Activated CD4-positive, alpha-beta T cell treated with anti-CD3 and anti-CD28 coated beads for 1 hour (primary cell): ENCODE measurements around the gene BARHL2.

Experiments used
- DNase-seq: peaks from one replicate; pipeline ENCODE4 v3.0.0-alpha.2; 2020

The BARHL2 gene

GRCh38 chr1:90708826-90709225 lies 8.3 kb downstream of the BARHL2 start:
- DNase-seq = no peak

- DNase-seq = no peak
These were observed 8.8 kb downstream of the BARHL2 start for GRCh38 chr1:90708236-90708786.

GRCh38 chr1:90707363-90707710 lies 9.8 kb downstream of the BARHL2 start:
- DNase-seq = no peak

GRCh38 chr1:90706437-90707362 lies 10.4 kb downstream of the BARHL2 start:
- DNase-seq = no peak

- no peak for DNase-seq
These were observed 11.1 kb downstream of the BARHL2 start for GRCh38 chr1:90705956-90706355.

- no peak for DNase-seq
These were observed 12.3 kb downstream of the BARHL2 start for GRCh38 chr1:90704817-90705216.

GRCh38 chr1:90694846-90695245 lies 22.3 kb downstream of the BARHL2 start:
- DNase-seq = no peak

GRCh38 chr1:90687747-90688146 lies 29.4 kb downstream of the BARHL2 start:
- DNase-seq = no peak

- no peak for DNase-seq
These were observed 41.8 kb downstream of the BARHL2 start for GRCh38 chr1:90675161-90675847.

- DNase-seq = no peak
These were observed 45.4 kb downstream of the BARHL2 start for GRCh38 chr1:90671741-90672140.

- no peak for DNase-seq
These were observed 45.9 kb downstream of the BARHL2 start for GRCh38 chr1:90671251-90671650.
